ENCODE data around the gene KCP.
"Not testable (repeated sequence)": the region's sequence is repeated elsewhere in the genome, so short reads cannot be mapped to it uniquely, and the experiment has no call there.

KCP gene

GRCh38 chr7:128910569-128910945, at the start of gene KCP:
TSS of gene KCP (minus strand) at chr7:128910709. CDS start at chr7:128910676, 33 bp downstream.
- no peak for DNase-seq (ENCODE audit: low spot score)

GRCh38 chr7:128959296-128959695, 48.8 kb upstream of the KCP start:
- no peak for DNase-seq (ENCODE audit: low spot score)

GRCh38 chr7:128955981-128956380, 45.5 kb upstream of the KCP start:
- no peak for DNase-seq (ENCODE audit: low spot score)

- DNase-seq (ENCODE audit: low spot score): peak; percentile 57
These were observed 44.6 kb upstream of the KCP start for GRCh38 chr7:128954830-128955802.

- DNase-seq (ENCODE audit: low spot score): no peak
These were observed 43.6 kb upstream of the KCP start for GRCh38 chr7:128954150-128954549.

- DNase-seq (ENCODE audit: low spot score): no peak
These were observed 40.8 kb upstream of the KCP start for GRCh38 chr7:128951296-128951695.

GRCh38 chr7:128948976-128949760, 38.7 kb upstream of the KCP start:
- DNase-seq (ENCODE audit: low spot score): no peak

GRCh38 chr7:128948312-128948973, 37.9 kb upstream of the KCP start:
- no peak for DNase-seq (ENCODE audit: low spot score)

- no peak for DNase-seq (ENCODE audit: low spot score)
These were observed 37.3 kb upstream of the KCP start for GRCh38 chr7:128947854-128948253.

- no peak for DNase-seq (ENCODE audit: low spot score)
These were observed 36.7 kb upstream of the KCP start for GRCh38 chr7:128946936-128947830.

- no peak for DNase-seq (ENCODE audit: low spot score)
These were observed 35.3 kb upstream of the KCP start for GRCh38 chr7:128945668-128946366.

- DNase-seq (ENCODE audit: low spot score): no peak
These were observed 34.2 kb upstream of the KCP start for GRCh38 chr7:128944487-128945236.

- not testable (repeated sequence) for DNase-seq (ENCODE audit: low spot score)
These were observed 32.7 kb upstream of the KCP start for GRCh38 chr7:128943251-128943650.

- DNase-seq (ENCODE audit: low spot score): no peak
These were observed 31.5 kb upstream of the KCP start for GRCh38 chr7:128941946-128942526.

GRCh38 chr7:128941323-128941890, 30.9 kb upstream of the KCP start:
- DNase-seq (ENCODE audit: low spot score): no peak

- DNase-seq (ENCODE audit: low spot score): no peak
These were observed 30.2 kb upstream of the KCP start for GRCh38 chr7:128940494-128941322.

- DNase-seq (ENCODE audit: low spot score): no peak
These were observed 29.4 kb upstream of the KCP start for GRCh38 chr7:128939861-128940410.
